Measurements from ENCODE around the gene GAA.

The GAA gene

GRCh38 chr17:80112471-80113032 is 11.2 kb downstream of the GAA start:
- TF ChIP-seq GATA2 (IDR thresholded peaks at IDR 0.05; ENCODE audit: low read depth, low read length) (no peak), GATA3 (IDR thresholded peaks at IDR 0.05; ENCODE audit: low read depth, low read length) (no peak)

GRCh38 chr17:80113033-80113484 is 11.7 kb downstream of the GAA start:
- TF ChIP-seq GATA3 (IDR thresholded peaks at IDR 0.05; ENCODE audit: low read depth, low read length) (no peak), GATA2 (IDR thresholded peaks at IDR 0.05; ENCODE audit: low read depth, low read length) (no peak)

- no peak for TF ChIP-seq GATA2 (IDR thresholded peaks at IDR 0.05; ENCODE audit: low read depth, low read length)
- TF ChIP-seq GATA3 (IDR thresholded peaks at IDR 0.05; ENCODE audit: low read depth, low read length): no peak
These were observed 13.4 kb downstream of the GAA start for GRCh38 chr17:80114758-80115157.

GRCh38 chr17:80115159-80115558 is 13.8 kb downstream of the GAA start:
- no peak for TF ChIP-seq GATA2 (IDR thresholded peaks at IDR 0.05; ENCODE audit: low read depth, low read length)
- no peak for TF ChIP-seq GATA3 (IDR thresholded peaks at IDR 0.05; ENCODE audit: low read depth, low read length)

GRCh38 chr17:80116276-80116920 is 15.0 kb downstream of the GAA start:
- TF ChIP-seq GATA2 (IDR thresholded peaks at IDR 0.05; ENCODE audit: low read depth, low read length): no peak
- TF ChIP-seq GATA3 (IDR thresholded peaks at IDR 0.05; ENCODE audit: low read depth, low read length): no peak

GRCh38 chr17:80116921-80117380 is 15.6 kb downstream of the GAA start:
- no peak for TF ChIP-seq GATA3 (IDR thresholded peaks at IDR 0.05; ENCODE audit: low read depth, low read length)
- no peak for TF ChIP-seq GATA2 (IDR thresholded peaks at IDR 0.05; ENCODE audit: low read depth, low read length)

GRCh38 chr17:80117491-80118401 is 16.4 kb downstream of the GAA start:
- TF ChIP-seq GATA2 (IDR thresholded peaks at IDR 0.05; ENCODE audit: low read depth, low read length) (no peak), GATA3 (IDR thresholded peaks at IDR 0.05; ENCODE audit: low read depth, low read length) (no peak)

GRCh38 chr17:80118601-80119270 is 17.4 kb downstream of the GAA start:
- no peak for TF ChIP-seq GATA3 (IDR thresholded peaks at IDR 0.05; ENCODE audit: low read depth, low read length)
- TF ChIP-seq GATA2 (IDR thresholded peaks at IDR 0.05; ENCODE audit: low read depth, low read length): no peak

GRCh38 chr17:80119271-80119791 is 17.9 kb downstream of the GAA start:
- TF ChIP-seq GATA3 (IDR thresholded peaks at IDR 0.05; ENCODE audit: low read depth, low read length) (no peak), GATA2 (IDR thresholded peaks at IDR 0.05; ENCODE audit: low read depth, low read length) (no peak)

- TF ChIP-seq GATA3 (IDR thresholded peaks at IDR 0.05; ENCODE audit: low read depth, low read length): no peak
- TF ChIP-seq GATA2 (IDR thresholded peaks at IDR 0.05; ENCODE audit: low read depth, low read length): no peak
These were observed 18.5 kb downstream of the GAA start for GRCh38 chr17:80119839-80120238.

GRCh38 chr17:80122026-80122575 is 20.7 kb downstream of the GAA start:
- TF ChIP-seq GATA2 (IDR thresholded peaks at IDR 0.05; ENCODE audit: low read depth, low read length) (no peak), GATA3 (IDR thresholded peaks at IDR 0.05; ENCODE audit: low read depth, low read length) (no peak)

- no peak for TF ChIP-seq GATA3 (IDR thresholded peaks at IDR 0.05; ENCODE audit: low read depth, low read length)
- TF ChIP-seq GATA2 (IDR thresholded peaks at IDR 0.05; ENCODE audit: low read depth, low read length): no peak
These were observed 21.6 kb downstream of the GAA start for GRCh38 chr17:80122926-80123505.

GRCh38 chr17:80123791-80124190 is 22.4 kb downstream of the GAA start:
- TF ChIP-seq GATA2 (IDR thresholded peaks at IDR 0.05; ENCODE audit: low read depth, low read length) (no peak), GATA3 (IDR thresholded peaks at IDR 0.05; ENCODE audit: low read depth, low read length) (no peak)

Data from SH-SY5Y (cell line).